SK-N-MC (cell line): Measurements from ENCODE around the gene LNX2.

Experiments used
- EZH2 ChIP-seq: fragments of 200-600 bp; sonication (generic); IDR thresholded peaks from one replicate; pipeline ENCODE4 v1.6.1; 2017; ENCODE audit warnings: antibody characterized with exemption
- FOXP2 ChIP-seq: optimal IDR thresholded peaks from 2 replicates; pipeline ENCODE3; 2011; ENCODE audit warnings: mild to moderate bottlenecking, moderate library complexity; ENCODE audit not compliant: insufficient read depth; ENCODE audit errors: extremely low read length, control extremely low read depth
- POLR2AphosphoS5 ChIP-seq: IDR thresholded peaks from 2 replicates; pipeline ENCODE4 v1.6.1; 2012; ENCODE audit warnings: mild to moderate bottlenecking, low read depth, low read length, borderline replicate concordance

- TF ChIP-seq POLR2AphosphoS5 (no peak), EZH2 (no peak), FOXP2 (no peak)
Observed at GRCh38 chr13:27496536-27497273, 123.6 kb downstream of the LNX2 start.
